Spinal cord (tissue), 10 donors: Measurements from ENCODE around the gene ZMYND15. TPM values are rescaled to one million over a fixed set of nuclear protein-coding genes. Genes with fewer than 3 reads are reported as not detected.
"Not testable (repeated sequence)": the region's sequence is repeated elsewhere in the genome, so short reads cannot be mapped to it uniquely, and the experiment has no call there.

Experiments
- DNase-seq, 6 donors: peaks; one replicate each; pipeline versions ENCODE4 v3.0.0 to v3.0.0-alpha.2; 2013 to 2015; ENCODE audit warnings: low spot score in 6 of 6, low read depth in 4 of 6
- H3K27ac ChIP-seq: one replicate; pipeline ENCODE4 v1.5.1; 2013; ENCODE audit warnings: low read depth, low read length, control low read depth
- H3K27me3 ChIP-seq: one replicate; pipeline ENCODE4 v1.6.1; 2013; ENCODE audit warnings: low read length; ENCODE audit not compliant: control insufficient read depth, insufficient read depth
- H3K36me3 ChIP-seq: one replicate; pipeline ENCODE4 v1.6.1; 2013; ENCODE audit warnings: low read length; ENCODE audit not compliant: control insufficient read depth, insufficient read depth
- H3K4me1 ChIP-seq: one replicate; pipeline ENCODE4 v1.6.1; 2013; ENCODE audit warnings: low read length; ENCODE audit not compliant: control insufficient read depth, insufficient read depth
- H3K4me3 ChIP-seq: one replicate; pipeline ENCODE4 v1.5.1; 2013; ENCODE audit warnings: low read depth, low read length, control low read depth
- H3K9me3 ChIP-seq: one replicate; pipeline ENCODE4 v1.6.1; 2013; ENCODE audit warnings: low read length; ENCODE audit not compliant: control insufficient read depth, insufficient read depth
- WGBS: methylation state at CpG from one replicate; pipeline ENCODE4 v1.1.5; 2013; ENCODE audit warnings: missing lambda C conversion rate; ENCODE audit not compliant: insufficient coverage; 5-methylcytosine and 5-hydroxymethylcytosine counted together
- long read RNA-seq, 4 donors: transcript quantifications; one replicate each; lab custom pipeline, GENCODE V29; 2026
- polyA plus RNA-seq, 2 donors: library from polyadenylated mRNA; unstranded; fragments of 120-200 nt; gene quantifications; one replicate each; pipeline ENCODE4 v1.2.1, GENCODE V29; 2013; ENCODE audit not compliant: insufficient read length in 2 of 2
- total RNA-seq, 2 donors: library from RNA; depleted of rRNA in 1 of 2; stranded (reverse); fragments of 120-200 nt in 1 of 2; fragments of >200 nt in 1 of 2; gene quantifications; one replicate each; pipeline versions ENCODE4 v1.2.3 to v1.2.4, GENCODE V29; 2013 to 2014
- donor health status: healthy.

The ZMYND15 gene, protein sequence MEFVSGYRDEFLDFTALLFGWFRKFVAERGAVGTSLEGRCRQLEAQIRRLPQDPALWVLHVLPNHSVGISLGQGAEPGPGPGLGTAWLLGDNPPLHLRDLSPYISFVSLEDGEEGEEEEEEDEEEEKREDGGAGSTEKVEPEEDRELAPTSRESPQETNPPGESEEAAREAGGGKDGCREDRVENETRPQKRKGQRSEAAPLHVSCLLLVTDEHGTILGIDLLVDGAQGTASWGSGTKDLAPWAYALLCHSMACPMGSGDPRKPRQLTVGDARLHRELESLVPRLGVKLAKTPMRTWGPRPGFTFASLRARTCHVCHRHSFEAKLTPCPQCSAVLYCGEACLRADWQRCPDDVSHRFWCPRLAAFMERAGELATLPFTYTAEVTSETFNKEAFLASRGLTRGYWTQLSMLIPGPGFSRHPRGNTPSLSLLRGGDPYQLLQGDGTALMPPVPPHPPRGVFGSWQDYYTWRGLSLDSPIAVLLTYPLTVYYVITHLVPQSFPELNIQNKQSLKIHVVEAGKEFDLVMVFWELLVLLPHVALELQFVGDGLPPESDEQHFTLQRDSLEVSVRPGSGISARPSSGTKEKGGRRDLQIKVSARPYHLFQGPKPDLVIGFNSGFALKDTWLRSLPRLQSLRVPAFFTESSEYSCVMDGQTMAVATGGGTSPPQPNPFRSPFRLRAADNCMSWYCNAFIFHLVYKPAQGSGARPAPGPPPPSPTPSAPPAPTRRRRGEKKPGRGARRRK
- total RNA-seq (1 to 10 TPM in 1 of 2 donors, under 1 TPM in 1; 0.89 to 2.0 TPM), polyA plus RNA-seq (1 to 10 TPM; 1.4 to 2.5 TPM)
- long read RNA-seq, donor 1, result 0 reads
- long read RNA-seq, donor 2, result 0 reads
- long read RNA-seq, donor 3, result 0 reads
- long read RNA-seq, donor 4, result 0 reads

DNA sequence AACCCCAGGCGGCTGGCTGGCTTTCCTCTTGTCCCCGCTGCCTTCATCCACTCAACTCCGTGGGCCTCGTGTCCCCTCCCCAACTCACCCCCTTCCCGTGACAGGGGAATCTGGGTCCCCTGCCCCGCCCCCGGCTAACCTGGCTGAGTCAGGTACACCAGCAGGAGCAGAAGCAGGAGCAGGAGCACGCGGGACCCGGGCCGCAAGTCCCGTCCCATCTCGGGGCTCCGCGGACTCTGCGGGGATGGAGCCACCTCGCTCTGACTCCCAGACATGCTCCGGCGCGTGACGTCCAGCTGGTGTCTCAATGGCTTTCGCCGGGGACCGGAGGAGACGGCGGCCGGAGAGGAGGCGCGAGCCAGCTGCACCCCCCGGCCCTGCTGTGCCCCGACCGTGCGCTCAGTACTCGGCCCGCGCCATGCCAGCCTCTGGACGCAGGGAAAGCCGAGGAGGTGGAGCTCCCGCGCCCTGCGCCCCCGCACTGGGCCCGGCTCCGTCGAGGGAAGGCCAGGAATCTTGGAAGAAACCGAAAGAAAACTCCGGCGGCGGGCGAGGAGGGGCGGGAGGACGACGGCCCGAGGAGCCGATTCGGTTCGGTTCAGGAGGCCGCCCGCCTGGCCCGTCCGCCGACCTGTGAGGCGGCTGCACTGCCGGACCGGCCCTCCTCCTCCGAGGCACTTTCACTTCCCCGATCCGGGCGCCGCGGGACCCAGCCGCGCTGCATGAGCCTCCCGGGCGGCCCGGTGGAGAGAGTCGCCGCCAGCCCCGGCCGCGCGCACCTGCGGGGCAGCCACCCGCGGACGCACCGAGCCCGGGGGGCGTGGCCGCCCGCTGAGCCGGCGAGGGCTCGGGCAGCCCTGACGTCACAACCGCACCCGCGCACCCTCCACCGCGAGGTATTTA, at the start of gene ZMYND15, which contains the start of gene CXCL16:
Gene ZMYND15 (plus strand): TSS at position 712 of the 903 bp plus-strand sequence. CDS start 716 bp downstream, outside the sequence.
Gene CXCL16 (minus strand): TSS at position 807 of the 903 bp plus-strand sequence. CDS start 589 bp downstream, at position 218.
- no peak within 1 kb of the TSS for H3K27ac ChIP-seq
- peak within 1 kb of the TSS; percentile 62 for H3K4me3 ChIP-seq
- DNase-seq, result peak in 2 of 6 donors; percentile 9 to 61
- peaks cover 63% of the 10 kb centered on the region for H3K27me3 ChIP-seq
- WGBS, result under 1% methylated on average over 100 of the region's 100 CpGs
- H3K9me3 ChIP-seq, result no peaks in the 10 kb centered on the region
- peaks cover 4% of the 10 kb centered on the region for H3K36me3 ChIP-seq
- peaks cover 19% of the 10 kb centered on the region for H3K4me1 ChIP-seq

DNA sequence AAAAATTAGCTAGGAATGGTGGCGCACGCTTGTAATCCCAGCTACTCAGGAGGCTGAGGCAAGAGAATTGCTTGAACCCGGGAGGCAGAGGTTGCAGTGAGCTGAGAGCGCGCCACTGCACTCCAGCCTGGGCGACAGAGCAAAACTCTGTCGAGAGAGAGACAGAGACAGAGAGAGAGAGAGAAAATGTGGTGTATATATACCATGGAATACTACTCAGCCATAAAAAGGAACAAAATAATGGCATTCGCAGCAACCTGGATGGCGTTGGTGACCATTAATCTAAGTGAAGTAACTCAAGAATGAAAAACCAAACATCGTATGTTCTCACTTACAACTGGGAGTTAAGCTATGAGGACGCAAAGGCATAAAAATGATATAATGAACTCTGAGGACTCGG, 49.8 kb upstream of the ZMYND15 start:
- peaks cover 39% of the 10 kb centered on the region for H3K36me3 ChIP-seq
- H3K4me1 ChIP-seq, H3K27me3 ChIP-seq, H3K4me3 ChIP-seq, DNase-seq, H3K27ac ChIP-seq, H3K9me3 ChIP-seq: not testable (repeated sequence)
- 93% methylated on average over 3 of the region's 12 CpGs for WGBS

DNA sequence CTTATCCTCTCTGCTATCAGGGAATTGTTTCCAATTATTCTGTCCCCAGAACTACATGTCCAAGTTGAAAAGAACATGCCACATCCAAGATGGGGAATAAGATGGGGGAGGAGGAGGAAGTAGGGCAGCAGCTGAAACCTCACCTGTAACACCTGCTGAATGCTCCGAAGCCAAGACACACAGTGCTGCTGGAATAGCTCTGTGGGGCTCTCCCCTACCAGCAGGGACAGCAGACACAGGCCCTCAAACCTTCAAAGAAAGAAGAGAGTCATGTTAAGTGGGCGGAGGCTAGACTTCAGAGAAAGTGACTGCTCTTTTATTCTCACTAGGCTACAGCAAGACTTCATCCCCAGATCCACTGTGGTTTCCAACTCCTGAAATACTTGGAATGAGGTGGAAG, 48.9 kb upstream of the ZMYND15 start:
- H3K27ac ChIP-seq, result no peak overlapping the region
- WGBS, result 100% methylated on average over 1 of the region's 2 CpGs

DNA sequence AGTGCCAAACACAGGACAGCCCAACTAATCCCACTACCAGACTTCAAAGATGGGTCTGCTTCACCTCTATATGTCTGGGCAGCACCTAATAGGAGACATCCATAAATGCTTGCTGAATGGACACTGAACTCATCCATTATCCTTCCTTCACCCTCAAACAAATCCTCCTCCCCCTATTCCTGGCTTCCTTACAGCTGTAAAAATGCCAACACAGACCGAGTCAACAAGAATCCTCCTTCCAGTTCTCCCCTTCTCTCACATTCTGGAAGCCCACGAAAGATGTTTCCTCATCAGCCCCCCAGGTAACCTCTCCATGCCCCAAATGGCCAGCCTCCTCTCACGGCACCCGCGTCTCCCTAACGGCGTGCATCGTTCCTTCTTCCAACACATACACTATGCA, 47.9 kb upstream of the ZMYND15 start:
- peaks cover 24% of the 10 kb centered on the region for H3K36me3 ChIP-seq
- H3K4me1 ChIP-seq, result no peaks in the 10 kb centered on the region
- H3K27me3 ChIP-seq, result no peaks in the 10 kb centered on the region
- no peak for DNase-seq
- H3K4me3 ChIP-seq, result no peak overlapping the region
- 25% methylated on average over 2 of the region's 8 CpGs for WGBS
- no peaks in the 10 kb centered on the region for H3K9me3 ChIP-seq
- H3K27ac ChIP-seq, result no peak overlapping the region

More for the DNA sequence above, 48.9 kb upstream of the ZMYND15 start:
- DNase-seq, result no peak
- no peak overlapping the region for H3K4me3 ChIP-seq
- peaks cover 33% of the 10 kb centered on the region for H3K36me3 ChIP-seq
- no peaks in the 10 kb centered on the region for H3K27me3 ChIP-seq
- H3K9me3 ChIP-seq, result no peaks in the 10 kb centered on the region
- no peaks in the 10 kb centered on the region for H3K4me1 ChIP-seq

DNA sequence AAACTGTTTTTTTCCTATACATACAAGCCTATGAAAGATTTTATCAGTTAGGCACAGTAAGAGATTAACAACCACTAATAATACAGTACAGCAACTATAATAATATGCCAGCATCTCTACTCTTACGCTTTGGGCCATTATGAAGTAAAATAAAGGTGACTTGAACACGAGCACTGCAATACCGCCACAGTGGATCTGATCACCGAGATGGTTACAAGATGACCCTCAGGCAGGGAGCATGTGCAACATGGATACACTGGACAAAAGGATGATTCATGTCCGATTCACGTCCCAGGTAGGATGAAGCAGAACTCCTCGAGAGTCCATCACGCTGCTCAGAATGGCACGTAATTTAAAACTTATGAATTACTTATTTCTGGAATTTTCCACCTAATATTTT, 46.2 kb upstream of the ZMYND15 start:
- H3K27ac ChIP-seq, result no peak overlapping the region
- no peaks in the 10 kb centered on the region for H3K9me3 ChIP-seq
- peaks cover 30% of the 10 kb centered on the region for H3K36me3 ChIP-seq
- no peaks in the 10 kb centered on the region for H3K4me1 ChIP-seq
- no peaks in the 10 kb centered on the region for H3K27me3 ChIP-seq
- DNase-seq, result no peak
- 81% methylated on average over 6 of the region's 9 CpGs for WGBS
- no peak overlapping the region for H3K4me3 ChIP-seq

DNA sequence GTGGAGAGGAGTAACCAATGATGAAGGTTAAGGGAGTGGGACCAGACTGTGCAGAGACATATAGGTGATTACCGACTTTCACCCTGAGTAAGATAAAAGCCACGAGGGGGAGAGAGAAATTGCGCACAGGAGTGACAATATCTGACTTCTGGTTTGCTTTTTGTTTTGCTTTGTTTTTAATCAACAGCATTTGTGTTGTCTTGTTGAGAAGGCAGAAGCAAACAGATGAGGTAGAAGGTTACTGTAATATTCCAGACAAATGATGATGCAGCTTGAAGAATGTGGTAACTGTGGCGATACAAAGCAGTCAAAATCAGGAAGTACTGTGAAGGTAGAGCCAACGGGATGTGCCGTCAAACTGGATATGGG, 43.2 kb upstream of the ZMYND15 start:
- 91% methylated on average over 6 of the region's 6 CpGs for WGBS
- Histone ChIP-seq H3K27me3 (no peaks in the 10 kb centered on the region), H3K36me3 (peaks cover 16% of the 10 kb centered on the region), H3K27ac (no peak overlapping the region), H3K4me3 (no peak overlapping the region), H3K4me1 (no peaks in the 10 kb centered on the region), H3K9me3 (no peaks in the 10 kb centered on the region)
- DNase-seq, result no peak

DNA sequence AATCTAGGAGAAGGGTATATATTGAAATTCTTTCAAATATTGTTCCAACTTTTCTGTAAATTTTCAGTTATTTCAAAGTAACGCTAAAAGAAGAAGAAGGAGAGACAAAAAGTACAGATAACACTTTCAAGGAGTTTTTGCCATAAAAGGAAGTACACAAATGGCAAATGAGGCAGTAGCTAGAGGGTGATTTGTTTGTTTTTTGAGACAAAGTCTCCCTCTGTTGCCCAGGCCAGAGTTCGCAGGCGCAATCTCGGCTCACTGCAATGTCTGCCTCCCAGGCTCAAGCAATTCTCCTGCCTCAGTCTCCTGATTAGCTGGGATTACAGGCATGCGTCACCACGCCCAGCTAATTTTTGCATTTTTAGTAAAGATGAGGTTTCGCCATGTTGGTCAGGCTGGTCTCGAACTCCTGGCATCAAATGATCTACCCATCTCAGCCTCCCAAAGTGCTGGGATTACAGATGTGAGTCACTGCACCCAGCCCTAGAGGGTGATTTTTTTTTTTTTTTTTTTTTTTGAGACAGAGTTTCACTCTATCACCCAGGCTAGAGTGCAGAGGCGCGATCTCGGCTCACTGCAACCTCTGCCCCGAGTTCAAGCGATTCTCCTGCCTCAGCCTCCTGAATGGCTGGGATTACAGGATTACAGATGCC, 40.1 kb upstream of the ZMYND15 start:
- WGBS, result 82% methylated on average over 5 of the region's 13 CpGs
- H3K27me3 ChIP-seq, H3K4me3 ChIP-seq, H3K27ac ChIP-seq, H3K4me1 ChIP-seq, H3K9me3 ChIP-seq, DNase-seq: not testable (repeated sequence)
- H3K36me3 ChIP-seq, result peaks cover 12% of the 10 kb centered on the region

DNA sequence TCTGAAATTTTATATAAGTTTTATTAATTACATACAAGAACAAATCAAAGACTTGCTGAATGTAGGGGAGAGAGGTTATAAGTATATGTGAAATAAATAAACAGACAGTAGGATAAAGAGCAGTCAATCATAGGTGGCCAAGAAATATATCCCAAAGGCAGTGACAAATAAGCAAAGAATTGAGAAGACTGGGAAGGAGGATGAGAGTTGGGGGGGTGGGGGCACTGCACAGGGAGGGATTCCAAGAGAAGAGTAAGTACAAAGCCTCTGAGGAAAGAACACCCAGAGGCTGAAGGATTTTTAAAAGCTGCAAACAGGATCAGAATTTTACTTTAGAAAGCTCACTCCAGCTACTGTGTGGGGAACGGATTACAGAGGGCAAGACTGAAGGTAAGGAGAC, 38.5 kb upstream of the ZMYND15 start:
- Histone ChIP-seq H3K9me3 (no peaks in the 10 kb centered on the region), H3K27me3 (no peaks in the 10 kb centered on the region), H3K36me3 (peaks cover 10% of the 10 kb centered on the region), H3K4me1 (peaks cover 15% of the 10 kb centered on the region), H3K4me3 (no peak overlapping the region), H3K27ac (no peak overlapping the region)
- no CpG with 5 or more reads among the region's 1 CpG for WGBS
- DNase-seq, result no peak

DNA sequence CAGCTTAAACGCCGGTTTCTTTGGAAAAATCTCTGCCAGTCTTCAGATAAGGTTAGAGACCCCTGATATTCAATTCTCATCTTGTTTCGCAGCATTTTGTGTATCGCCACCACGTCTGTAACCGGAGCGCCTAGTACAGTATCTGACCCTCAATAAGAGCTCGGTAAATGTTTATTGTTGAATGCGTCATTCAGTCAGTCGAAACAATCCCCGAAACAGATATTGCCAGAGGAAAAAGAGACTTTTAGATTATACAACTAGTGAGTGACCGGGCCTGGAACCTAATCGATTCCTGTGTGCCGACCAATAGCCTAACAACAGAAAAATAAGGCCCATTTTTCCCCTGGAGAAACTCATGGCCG, 36.3 kb upstream of the ZMYND15 start:
- Histone ChIP-seq H3K4me3 (peak overlapping the region; percentile 79), H3K4me1 (peaks cover 15% of the 10 kb centered on the region), H3K36me3 (peaks cover 4% of the 10 kb centered on the region), H3K27ac (no peak overlapping the region), H3K9me3 (no peaks in the 10 kb centered on the region), H3K27me3 (no peaks in the 10 kb centered on the region)
- WGBS, result 3% methylated on average over 9 of the region's 15 CpGs
- DNase-seq, result no peak
